Measurements from ENCODE around the gene ZNF716.

The ZNF716 gene

GRCh38 chr7:57415730-57416129 is 34.2 kb upstream of the ZNF716 start:
- no peak for DNase-seq (ENCODE audit: low spot score)
- in situ Hi-C loops (cut with MboI; ENCODE audit: low sequenced_read_pairs, unreplicated experiment), result no loop called here
- no peak for TF ChIP-seq CTCF (IDR thresholded peaks at IDR 0.05; ENCODE audit: borderline replicate concordance, control extremely low read depth, extremely low read depth, insufficient read depth, missing control alignments)

GRCh38 chr7:57416601-57417358 is 33.2 kb upstream of the ZNF716 start:
- in situ Hi-C loops (cut with MboI; ENCODE audit: low sequenced_read_pairs, unreplicated experiment), result no loop called here
- TF ChIP-seq CTCF (IDR thresholded peaks at IDR 0.05; ENCODE audit: borderline replicate concordance, control extremely low read depth, extremely low read depth, insufficient read depth, missing control alignments), result no peak
- DNase-seq (ENCODE audit: low spot score), result no peak

- no peak for DNase-seq (ENCODE audit: low spot score)
- in situ Hi-C loops (cut with MboI; ENCODE audit: low sequenced_read_pairs, unreplicated experiment), result no loop called here
- TF ChIP-seq CTCF (IDR thresholded peaks at IDR 0.05; ENCODE audit: borderline replicate concordance, control extremely low read depth, extremely low read depth, insufficient read depth, missing control alignments), result no peak
Observed at GRCh38 chr7:57417736-57418135, 32.2 kb upstream of the ZNF716 start.

- DNase-seq (ENCODE audit: low spot score), result no peak
- in situ Hi-C loops (cut with MboI; ENCODE audit: low sequenced_read_pairs, unreplicated experiment), result no loop called here
- no peak for TF ChIP-seq CTCF (IDR thresholded peaks at IDR 0.05; ENCODE audit: borderline replicate concordance, control extremely low read depth, extremely low read depth, insufficient read depth, missing control alignments)
Observed at GRCh38 chr7:57423768-57424167, 26.2 kb upstream of the ZNF716 start.

- TF ChIP-seq CTCF (IDR thresholded peaks at IDR 0.05; ENCODE audit: borderline replicate concordance, control extremely low read depth, extremely low read depth, insufficient read depth, missing control alignments), result no peak
- DNase-seq (ENCODE audit: low spot score), result no peak
- in situ Hi-C loops (cut with MboI; ENCODE audit: low sequenced_read_pairs, unreplicated experiment), result no loop called here
Observed at GRCh38 chr7:57424515-57425238, 25.3 kb upstream of the ZNF716 start.

- no peak for TF ChIP-seq CTCF (IDR thresholded peaks at IDR 0.05; ENCODE audit: borderline replicate concordance, control extremely low read depth, extremely low read depth, insufficient read depth, missing control alignments)
- no peak for DNase-seq (ENCODE audit: low spot score)
- in situ Hi-C loops (cut with MboI; ENCODE audit: low sequenced_read_pairs, unreplicated experiment), result no loop called here
Observed at GRCh38 chr7:57425239-57425944, 24.6 kb upstream of the ZNF716 start.
